HG03064 (cell line): Measurements from ENCODE around the gene ENDOD1.

Experiments
- ATAC-seq: cut with Tn5 transposase; IDR thresholded peaks from one replicate; pipeline ENCODE4 v1.9.1; 2021; ENCODE audit warnings: low read depth; ENCODE audit not compliant: unreplicated experiment

The ENDOD1 gene

GRCh38 chr11:95074792-95075563 is 14.7 kb upstream of the ENDOD1 start:
- ATAC-seq: no peak

- no peak for ATAC-seq
Observed at GRCh38 chr11:95076416-95076815, 13.2 kb upstream of the ENDOD1 start.

GRCh38 chr11:95076981-95077380 is 12.7 kb upstream of the ENDOD1 start:
- no peak for ATAC-seq

- ATAC-seq: no peak
Observed at GRCh38 chr11:95078526-95078925, 11.1 kb upstream of the ENDOD1 start.

- no peak for ATAC-seq
Observed at GRCh38 chr11:95081010-95081409, 8.6 kb upstream of the ENDOD1 start.

GRCh38 chr11:95081412-95081811 is 8.2 kb upstream of the ENDOD1 start:
- no peak for ATAC-seq

GRCh38 chr11:95082576-95083001 is 7.1 kb upstream of the ENDOD1 start:
- no peak for ATAC-seq

- peak; percentile 51 for ATAC-seq
Observed at GRCh38 chr11:95084509-95084908, 5.1 kb upstream of the ENDOD1 start.

GRCh38 chr11:95085117-95085816 is 4.4 kb upstream of the ENDOD1 start:
- ATAC-seq: no peak

- no peak for ATAC-seq
Observed at GRCh38 chr11:95086151-95086550, 3.5 kb upstream of the ENDOD1 start.

- no peak for ATAC-seq
Observed at GRCh38 chr11:95086836-95087570, 2.6 kb upstream of the ENDOD1 start.

GRCh38 chr11:95088946-95089619 is 563 bp upstream of the ENDOD1 start:
- ATAC-seq: peak; percentile 21

- no peak for ATAC-seq
Observed at GRCh38 chr11:95091663-95092180, 2.1 kb downstream of the ENDOD1 start.

- no peak for ATAC-seq
Observed at GRCh38 chr11:95092549-95093324, 3.1 kb downstream of the ENDOD1 start.

- no peak for ATAC-seq
Observed at GRCh38 chr11:95093548-95093947, 3.9 kb downstream of the ENDOD1 start.

GRCh38 chr11:95095858-95096587 is 6.4 kb downstream of the ENDOD1 start:
- peak; percentile 69 for ATAC-seq

- ATAC-seq: no peak
Observed at GRCh38 chr11:95097209-95097608, 7.6 kb downstream of the ENDOD1 start.

GRCh38 chr11:95098826-95099225 is 9.2 kb downstream of the ENDOD1 start:
- no peak for ATAC-seq

- no peak for ATAC-seq
Observed at GRCh38 chr11:95100191-95100648, 10.6 kb downstream of the ENDOD1 start.
